HL-60 (cell line): Measurements from ENCODE around the gene VTA1.

Source experiments
- CTCF ChIP-seq: IDR thresholded peaks from one replicate; pipeline ENCODE4 v1.5.1; 2011; ENCODE audit warnings: low read length, control low read depth, inconsistent platforms; ENCODE audit not compliant: insufficient read depth
- POLR2AphosphoS5 ChIP-seq: IDR thresholded peaks from 2 replicates; pipeline ENCODE4 v1.6.1; 2012; ENCODE audit warnings: low read depth
- SPI1 ChIP-seq: IDR thresholded peaks from 2 replicates; pipeline ENCODE4 v1.6.1; 2012; ENCODE audit warnings: low read depth, mild to moderate bottlenecking, borderline replicate concordance

DNA sequence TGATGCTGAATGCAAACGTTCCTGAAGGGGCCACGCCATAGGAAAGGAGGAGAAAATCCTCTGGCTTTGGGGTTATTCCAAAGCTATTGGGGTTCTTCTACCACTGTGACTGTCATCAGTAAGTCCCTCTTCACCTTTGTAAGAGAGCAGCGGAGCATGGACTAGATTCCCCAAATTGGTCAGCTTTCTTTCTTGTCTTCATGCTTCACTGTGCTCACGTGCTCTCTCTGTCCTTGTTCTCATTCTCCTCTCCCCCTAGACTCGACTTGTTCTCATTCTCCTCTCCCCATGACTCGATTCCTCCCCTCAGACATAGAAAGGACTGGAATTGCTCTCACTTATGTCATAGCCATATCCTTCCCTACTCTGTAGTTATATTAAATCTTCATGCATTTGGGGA, 99.9 kb downstream of the VTA1 start:
- TF ChIP-seq CTCF (no peak), SPI1 (no peak), POLR2AphosphoS5 (no peak)
